ENCODE data around the gene RIOK2.

The RIOK2 gene

DNA sequence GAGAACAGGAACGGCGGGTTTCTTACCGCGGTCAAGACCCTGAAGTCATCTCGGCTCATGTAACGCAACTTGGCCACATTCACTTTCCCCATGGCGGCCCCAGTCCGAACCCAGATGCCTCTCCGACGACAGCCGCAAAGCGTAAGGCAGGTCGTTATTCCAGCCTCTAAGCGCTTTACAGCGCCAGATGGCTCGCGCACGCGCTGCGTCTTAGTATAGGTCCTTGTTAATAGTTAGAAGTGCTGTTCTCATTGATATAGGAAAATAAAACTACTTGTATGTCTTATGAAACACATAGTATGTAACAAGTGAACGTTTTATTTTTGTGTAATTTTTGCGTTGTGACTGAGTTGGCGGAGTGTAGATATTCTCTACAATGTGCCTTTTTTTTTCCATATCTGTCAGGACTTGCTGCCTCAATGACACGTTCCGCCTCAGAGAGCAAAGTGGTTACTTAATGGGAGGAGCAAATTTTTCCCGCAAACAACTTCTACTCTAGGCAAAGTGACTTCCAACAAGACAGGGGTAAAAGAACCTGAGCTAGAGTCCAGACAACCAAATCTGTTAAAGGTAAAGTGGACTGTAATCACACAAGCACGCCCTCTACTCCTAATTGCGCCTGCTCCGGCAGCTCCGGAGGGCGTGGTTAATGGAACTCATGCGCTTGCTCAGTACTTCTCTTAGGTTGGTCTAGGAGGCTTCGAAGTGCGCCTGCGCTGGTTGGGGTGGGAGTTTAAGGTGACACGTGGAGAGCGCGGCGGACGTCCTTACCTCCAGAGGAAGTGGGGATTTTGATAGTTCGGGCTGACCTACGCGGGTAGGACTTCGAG lies at the start of gene RIOK2:
Gene RIOK2 (minus strand): TSS at position 148 of the 830 bp plus-strand sequence. CDS start 56 bp downstream, at position 92.
- peaks cover 40% of the 10 kb centered on the region for H3K36me3 Mint-ChIP-seq (ENCODE audit: low read depth)
- H3K4me1 Mint-ChIP-seq (ENCODE audit: low read depth) = peaks cover 35% of the 10 kb centered on the region
- H3K27me3 Mint-ChIP-seq = no peaks in the 10 kb centered on the region
- peak within 1 kb of the TSS; percentile 91 for H3K4me3 Mint-ChIP-seq
- H3K9me3 Mint-ChIP-seq = peaks cover 5% of the 10 kb centered on the region
- peak within 1 kb of the TSS; percentile 100 for H3K27ac Mint-ChIP-seq

DNA sequence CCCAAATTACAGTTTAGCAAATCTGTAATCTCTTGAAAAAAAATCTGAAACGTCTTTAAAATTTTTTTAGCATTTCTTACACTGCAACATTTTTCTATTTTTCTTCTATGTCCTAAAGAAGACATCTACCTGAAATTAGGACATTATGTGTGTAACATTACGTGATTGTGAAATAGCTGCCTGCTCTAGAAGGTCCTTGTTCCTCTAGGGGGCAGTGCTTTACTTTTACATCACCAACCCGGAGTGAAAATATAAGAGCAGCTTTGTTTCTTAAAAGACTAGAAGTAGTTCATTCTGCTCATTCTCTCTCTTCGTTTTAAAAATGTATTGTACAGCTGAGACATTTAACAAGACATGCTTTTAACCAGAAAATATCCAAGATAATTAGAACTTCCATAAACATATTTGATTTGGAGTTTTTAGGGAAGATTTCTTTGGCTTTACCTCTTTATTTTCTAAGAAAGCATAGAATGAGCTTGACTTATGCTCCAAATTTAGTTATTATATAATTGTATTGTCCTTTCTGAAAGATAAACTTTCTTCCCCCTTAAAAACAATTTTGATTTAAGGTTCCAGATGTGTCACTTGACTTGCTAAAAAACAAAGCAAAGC lies 48.1 kb upstream of the RIOK2 start:
- H3K27ac Mint-ChIP-seq = no peak overlapping the region
- no peaks in the 10 kb centered on the region for H3K27me3 Mint-ChIP-seq
- no peaks in the 10 kb centered on the region for H3K36me3 Mint-ChIP-seq (ENCODE audit: low read depth)
- no peaks in the 10 kb centered on the region for H3K9me3 Mint-ChIP-seq
- H3K4me3 Mint-ChIP-seq = no peak overlapping the region
- H3K4me1 Mint-ChIP-seq (ENCODE audit: low read depth) = no peaks in the 10 kb centered on the region

DNA sequence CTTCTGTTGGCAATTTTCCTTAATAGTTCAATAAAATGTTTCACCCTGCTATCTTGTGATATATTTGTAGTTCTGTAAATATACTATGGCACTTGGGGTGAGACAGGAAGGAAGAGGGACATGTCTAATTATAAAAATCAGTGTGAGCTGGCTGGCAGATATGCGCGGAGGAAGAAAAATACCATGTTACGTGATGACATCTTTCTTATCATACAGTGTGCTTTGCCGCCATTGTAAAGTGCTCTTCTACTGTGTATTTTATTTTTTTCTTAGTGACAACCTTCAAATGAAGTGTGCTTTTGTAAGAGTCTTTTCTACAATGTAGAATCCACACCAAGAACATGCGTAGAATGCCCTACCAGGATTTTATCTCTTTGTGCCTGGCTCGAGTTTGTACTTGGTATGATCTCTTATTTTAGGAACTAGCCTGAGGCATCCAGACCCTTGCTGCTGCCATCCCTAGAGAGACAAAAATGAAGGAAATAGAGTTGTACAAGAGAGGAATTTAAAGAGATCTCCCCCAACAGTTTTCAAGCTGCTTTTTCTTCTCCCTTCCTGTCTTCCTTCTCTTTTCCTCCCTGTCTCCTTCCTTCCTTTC lies 46.7 kb upstream of the RIOK2 start:
- Mint-ChIP-seq H3K36me3 (ENCODE audit: low read depth) (no peaks in the 10 kb centered on the region), H3K4me1 (ENCODE audit: low read depth) (no peaks in the 10 kb centered on the region), H3K27ac (no peak overlapping the region), H3K9me3 (no peaks in the 10 kb centered on the region), H3K27me3 (no peaks in the 10 kb centered on the region), H3K4me3 (no peak overlapping the region)

DNA sequence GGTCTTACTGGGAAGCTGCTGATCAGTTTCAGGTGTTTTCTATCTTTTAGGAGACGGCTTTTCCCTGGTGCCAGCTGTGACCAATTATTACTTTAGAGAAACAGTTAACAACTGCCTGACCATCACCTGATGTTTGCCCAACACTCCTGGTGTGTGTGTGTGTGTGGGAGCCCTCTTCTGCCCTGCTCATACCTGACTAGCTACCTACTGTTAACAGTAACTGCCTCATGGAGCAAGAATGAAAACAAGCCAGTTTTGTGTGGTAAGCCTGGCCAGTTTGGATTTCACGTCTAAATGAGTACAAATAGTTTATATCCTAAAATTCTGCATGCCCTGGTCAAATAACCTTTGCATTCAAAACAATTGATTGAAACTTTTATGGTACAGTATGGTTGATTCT lies 46.1 kb upstream of the RIOK2 start:
- Mint-ChIP-seq H3K4me3 (no peak overlapping the region), H3K9me3 (no peaks in the 10 kb centered on the region), H3K27me3 (no peaks in the 10 kb centered on the region), H3K27ac (no peak overlapping the region), H3K36me3 (ENCODE audit: low read depth) (no peaks in the 10 kb centered on the region), H3K4me1 (ENCODE audit: low read depth) (no peaks in the 10 kb centered on the region)

DNA sequence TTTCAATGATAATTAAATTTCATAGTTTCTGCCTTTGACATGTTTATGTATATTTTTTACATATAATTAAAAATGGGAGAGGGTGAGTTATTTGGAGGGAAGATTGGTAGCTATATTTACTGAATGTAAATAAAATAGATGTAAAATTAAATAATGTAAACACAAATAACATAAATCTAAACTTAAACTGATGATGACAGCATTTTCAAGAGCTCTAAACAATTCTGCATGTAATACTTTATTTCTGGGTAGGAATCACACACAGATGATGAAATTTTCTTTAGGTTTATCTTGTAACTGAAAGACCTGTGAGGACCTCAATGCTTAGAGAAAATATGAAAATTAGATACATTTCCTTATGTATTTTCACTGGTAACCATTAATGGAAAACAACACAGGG lies 42.2 kb upstream of the RIOK2 start:
- Mint-ChIP-seq H3K27me3 (no peaks in the 10 kb centered on the region), H3K27ac (no peak overlapping the region), H3K36me3 (ENCODE audit: low read depth) (no peaks in the 10 kb centered on the region), H3K4me3 (no peak overlapping the region), H3K9me3 (no peaks in the 10 kb centered on the region), H3K4me1 (ENCODE audit: low read depth) (no peaks in the 10 kb centered on the region)

DNA sequence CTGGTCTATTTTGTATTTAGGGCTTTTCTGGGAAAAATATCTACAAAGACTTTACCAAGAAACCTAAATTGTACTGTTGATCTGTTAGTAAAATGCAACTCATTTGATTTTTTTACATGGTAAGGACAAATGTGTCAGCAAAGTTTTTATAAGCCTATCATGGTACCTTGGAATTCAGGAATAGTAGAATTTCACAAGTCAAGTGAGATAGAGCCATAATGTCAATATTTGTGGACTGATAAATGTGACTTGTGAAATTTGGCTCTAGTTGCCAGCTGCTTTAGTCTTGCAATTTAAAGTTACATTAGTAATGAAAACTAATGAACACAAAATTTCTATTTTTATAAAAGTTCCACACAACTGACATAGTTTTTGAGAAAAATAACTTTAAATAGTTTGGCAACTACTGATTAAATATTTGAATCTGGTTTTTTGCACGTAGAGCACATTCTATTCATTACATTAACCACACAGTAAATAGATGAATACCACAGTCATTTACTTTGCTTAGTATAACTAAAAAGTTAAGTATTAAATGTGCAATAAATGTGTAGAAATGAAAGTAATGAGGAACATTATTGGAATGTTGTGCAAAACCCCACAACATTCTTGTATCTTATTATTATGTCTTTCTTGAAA lies 41.2 kb upstream of the RIOK2 start:
- Mint-ChIP-seq H3K36me3 (ENCODE audit: low read depth) (no peaks in the 10 kb centered on the region), H3K27me3 (no peaks in the 10 kb centered on the region), H3K4me3 (no peak overlapping the region), H3K4me1 (ENCODE audit: low read depth) (no peaks in the 10 kb centered on the region), H3K27ac (no peak overlapping the region), H3K9me3 (no peaks in the 10 kb centered on the region)

DNA sequence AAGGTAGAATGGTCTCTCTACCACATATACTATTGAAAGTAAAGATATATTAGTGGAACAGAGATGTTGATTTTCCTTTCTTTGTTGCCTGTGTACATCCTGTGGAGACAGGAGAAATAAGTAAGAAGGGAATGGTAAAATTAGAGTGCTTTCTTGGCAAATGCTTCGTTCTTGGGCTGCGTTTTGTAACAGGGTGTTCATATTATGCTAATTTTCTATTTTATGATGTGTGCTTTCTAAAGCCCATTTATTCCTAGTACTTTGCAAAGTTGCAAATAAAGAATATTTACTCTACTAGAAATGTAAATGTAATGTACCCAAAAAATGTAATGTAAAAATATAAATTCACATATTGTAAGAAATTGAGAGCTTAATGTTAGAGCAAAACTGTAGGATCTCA lies 40.5 kb upstream of the RIOK2 start:
- no peaks in the 10 kb centered on the region for H3K9me3 Mint-ChIP-seq
- H3K27me3 Mint-ChIP-seq = no peaks in the 10 kb centered on the region
- H3K4me3 Mint-ChIP-seq = no peak overlapping the region
- no peak overlapping the region for H3K27ac Mint-ChIP-seq
- no peaks in the 10 kb centered on the region for H3K36me3 Mint-ChIP-seq (ENCODE audit: low read depth)
- no peaks in the 10 kb centered on the region for H3K4me1 Mint-ChIP-seq (ENCODE audit: low read depth)

DNA sequence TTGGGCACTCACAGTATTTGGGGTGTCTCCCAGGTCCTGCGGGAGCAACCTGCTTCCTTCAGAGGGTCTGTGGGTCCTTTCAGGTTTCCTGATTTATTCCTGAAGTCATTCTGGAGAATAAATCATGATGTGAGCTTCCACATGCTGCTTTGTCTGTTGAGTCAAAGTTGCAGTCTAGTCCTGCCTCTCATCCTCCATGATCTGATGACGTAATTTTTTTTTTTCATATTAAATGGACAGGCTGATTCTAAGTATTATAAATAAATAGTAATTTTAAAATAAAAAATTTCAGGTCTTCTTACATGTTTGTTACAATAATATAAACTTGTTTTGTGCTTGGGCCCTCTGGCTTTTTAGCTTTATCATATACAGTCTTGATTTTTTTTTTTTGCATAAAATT lies 26.3 kb upstream of the RIOK2 start:
- peaks cover 5% of the 10 kb centered on the region for H3K27me3 Mint-ChIP-seq
- H3K36me3 Mint-ChIP-seq (ENCODE audit: low read depth) = peaks cover 7% of the 10 kb centered on the region
- no peak overlapping the region for H3K27ac Mint-ChIP-seq
- H3K9me3 Mint-ChIP-seq = peaks cover 13% of the 10 kb centered on the region
- H3K4me3 Mint-ChIP-seq = no peak overlapping the region
- H3K4me1 Mint-ChIP-seq (ENCODE audit: low read depth) = no peaks in the 10 kb centered on the region

DNA sequence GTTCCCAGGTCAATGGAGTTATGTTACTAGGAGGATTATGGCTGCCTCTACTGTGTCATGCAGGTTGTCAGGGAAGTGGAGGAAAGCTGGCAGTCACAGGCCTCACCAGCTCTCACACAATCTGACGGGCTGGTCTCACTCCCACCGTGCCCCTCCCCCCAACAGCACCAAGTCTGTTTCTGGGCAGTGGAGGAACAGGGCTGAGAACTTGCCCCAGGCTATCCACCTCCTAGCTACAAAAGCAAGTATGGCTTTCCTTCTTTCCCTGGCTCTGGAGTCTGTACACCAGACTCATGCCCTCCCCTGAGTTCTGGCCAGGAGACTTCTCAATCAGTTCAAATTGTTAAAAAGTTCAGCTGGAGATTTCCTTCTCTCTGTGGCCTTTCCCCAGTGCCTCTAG lies 25.7 kb upstream of the RIOK2 start:
- Mint-ChIP-seq H3K27ac (no peak overlapping the region), H3K36me3 (ENCODE audit: low read depth) (peaks cover 4% of the 10 kb centered on the region)

DNA sequence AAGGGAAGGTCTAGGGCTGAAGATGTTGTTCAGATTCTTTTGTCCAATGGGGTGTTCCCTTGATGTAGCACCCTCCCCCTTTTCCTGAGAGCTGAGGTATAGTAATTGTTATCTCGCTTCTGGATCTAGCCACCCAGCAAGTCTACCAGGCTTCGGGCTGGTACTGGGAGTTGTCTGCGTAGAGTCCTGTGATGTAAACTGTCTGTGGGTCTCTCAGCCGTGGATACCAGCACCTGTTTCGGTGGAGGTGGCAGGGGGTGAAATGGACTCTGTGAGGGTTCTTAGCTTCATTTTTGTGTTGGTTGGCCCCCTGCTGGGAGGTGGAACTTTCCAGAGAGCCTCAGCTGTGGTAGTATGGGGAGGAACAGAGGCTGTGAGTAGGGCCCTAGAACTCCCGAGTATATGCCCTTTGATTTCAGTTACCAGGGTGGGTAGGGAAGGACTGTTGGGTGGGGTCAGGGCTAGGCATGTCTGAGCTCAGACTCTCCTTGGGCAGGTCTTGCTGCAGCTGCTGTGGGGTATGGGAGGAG lies 25.2 kb upstream of the RIOK2 start:
- Mint-ChIP-seq H3K27ac (no peak overlapping the region), H3K4me3 (no peak overlapping the region), H3K9me3 (peaks cover 7% of the 10 kb centered on the region), H3K4me1 (ENCODE audit: low read depth) (no peaks in the 10 kb centered on the region), H3K36me3 (ENCODE audit: low read depth) (no peaks in the 10 kb centered on the region), H3K27me3 (peaks cover 5% of the 10 kb centered on the region)

More for the DNA sequence above, 25.7 kb upstream of the RIOK2 start:
- H3K9me3 Mint-ChIP-seq = peaks cover 9% of the 10 kb centered on the region
- H3K27me3 Mint-ChIP-seq = peaks cover 5% of the 10 kb centered on the region
- H3K4me1 Mint-ChIP-seq (ENCODE audit: low read depth) = no peaks in the 10 kb centered on the region
- H3K4me3 Mint-ChIP-seq = no peak overlapping the region

DNA sequence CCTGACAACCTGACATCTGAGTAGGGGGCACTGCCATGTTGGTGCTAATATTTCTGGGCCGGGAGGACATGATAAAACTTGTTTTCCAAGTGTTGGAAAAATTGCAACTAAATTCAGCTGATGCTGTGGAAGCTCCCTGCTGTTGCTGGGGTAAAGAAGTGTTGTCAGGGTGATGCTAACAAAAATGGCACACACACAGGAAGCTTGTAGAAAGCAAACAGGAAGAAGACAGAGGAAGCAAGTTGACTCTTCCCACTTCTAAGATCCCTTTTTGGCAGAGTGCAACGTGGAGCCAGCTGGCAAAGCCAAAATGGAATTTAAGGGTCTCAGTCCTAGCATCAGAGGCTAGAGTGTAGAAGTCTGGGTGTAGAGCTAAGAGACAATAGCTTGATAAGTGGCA lies 11.3 kb upstream of the RIOK2 start:
- no peaks in the 10 kb centered on the region for H3K36me3 Mint-ChIP-seq (ENCODE audit: low read depth)
- peaks cover 5% of the 10 kb centered on the region for H3K4me1 Mint-ChIP-seq (ENCODE audit: low read depth)
- peaks cover 11% of the 10 kb centered on the region for H3K9me3 Mint-ChIP-seq
- no peaks in the 10 kb centered on the region for H3K27me3 Mint-ChIP-seq
- H3K27ac Mint-ChIP-seq = no peak overlapping the region
- H3K4me3 Mint-ChIP-seq = no peak overlapping the region

DNA sequence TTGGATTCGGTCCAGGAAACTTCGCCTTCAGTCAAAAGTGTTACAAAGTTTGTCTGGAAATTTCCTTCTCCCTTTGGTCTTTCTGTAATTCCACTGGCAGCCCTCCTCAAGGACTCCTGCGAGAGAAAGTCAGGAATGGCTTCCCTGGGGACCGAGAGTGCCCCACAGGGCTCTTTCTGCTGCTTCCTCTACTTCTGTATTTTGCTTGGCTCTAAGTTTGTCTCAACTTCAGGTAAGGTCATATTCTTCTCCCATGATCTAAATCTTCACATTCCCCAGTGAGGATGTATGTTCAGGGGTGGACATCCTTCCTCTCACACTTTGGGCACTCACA lies 10.3 kb upstream of the RIOK2 start:
- Mint-ChIP-seq H3K36me3 (ENCODE audit: low read depth) (no peaks in the 10 kb centered on the region), H3K4me3 (no peak overlapping the region), H3K27me3 (no peaks in the 10 kb centered on the region), H3K9me3 (peaks cover 11% of the 10 kb centered on the region), H3K4me1 (ENCODE audit: low read depth) (peaks cover 5% of the 10 kb centered on the region), H3K27ac (no peak overlapping the region)

DNA sequence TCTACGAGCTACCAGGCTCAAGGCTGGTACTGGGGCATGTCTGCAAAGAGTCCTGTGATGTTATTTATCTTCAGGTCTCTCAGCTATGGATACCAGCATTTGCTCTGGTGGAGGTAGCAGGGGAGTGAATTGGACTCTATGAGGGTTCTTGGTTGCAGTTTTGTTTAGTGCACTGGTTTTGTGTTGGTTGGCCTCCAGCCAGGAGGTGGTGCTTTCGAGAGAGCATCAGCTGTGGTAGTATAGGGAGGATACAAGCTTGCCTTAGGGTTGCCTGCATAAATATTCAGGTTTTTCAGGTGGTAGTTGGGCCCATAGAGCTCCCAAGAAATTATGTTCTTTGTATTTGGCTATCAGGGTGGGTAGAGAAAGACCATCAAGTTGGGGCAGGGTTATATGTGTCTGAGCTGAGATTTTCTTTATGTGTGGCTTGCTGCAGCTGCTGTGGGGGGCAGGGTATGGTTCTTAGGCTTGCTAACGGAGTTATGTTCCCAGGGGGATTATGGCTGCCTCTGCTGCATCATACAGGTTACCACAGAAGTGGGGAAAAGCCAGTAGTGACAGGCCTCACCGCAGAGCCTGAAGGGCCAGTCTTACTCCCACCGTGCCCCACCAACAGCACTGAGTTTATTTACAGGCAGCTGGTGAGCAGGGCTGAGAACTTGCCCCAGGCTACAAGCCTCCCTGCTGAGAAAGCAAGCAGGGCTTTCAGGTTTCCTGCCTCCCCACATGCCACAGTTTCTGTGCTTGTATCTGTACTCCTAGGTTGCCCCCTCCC lies 9.7 kb upstream of the RIOK2 start:
- Mint-ChIP-seq H3K9me3 (peaks cover 11% of the 10 kb centered on the region), H3K36me3 (ENCODE audit: low read depth) (no peaks in the 10 kb centered on the region), H3K27ac (no peak overlapping the region), H3K4me3 (no peak overlapping the region), H3K4me1 (ENCODE audit: low read depth) (peaks cover 5% of the 10 kb centered on the region), H3K27me3 (no peaks in the 10 kb centered on the region)

DNA sequence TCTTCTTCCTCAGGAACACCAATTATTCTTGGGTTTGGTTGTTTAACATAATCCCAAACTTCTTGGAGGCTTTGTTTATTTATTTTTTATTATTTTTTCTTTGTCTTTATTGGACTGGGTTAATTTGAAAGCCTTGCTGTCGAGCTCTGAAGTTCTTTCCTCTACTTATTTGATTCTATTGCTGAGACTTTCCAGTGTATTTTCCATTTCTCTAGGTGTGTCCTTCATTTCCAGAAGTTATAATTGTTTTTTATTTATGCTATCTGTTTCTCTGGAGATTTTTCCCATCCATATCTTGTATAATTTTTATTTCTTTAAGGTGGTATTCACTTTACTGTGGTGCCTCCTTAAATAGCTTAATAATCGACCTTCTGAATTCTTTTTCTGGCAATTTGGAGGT lies 8.8 kb upstream of the RIOK2 start:
- Mint-ChIP-seq H3K9me3 (peaks cover 11% of the 10 kb centered on the region), H3K36me3 (ENCODE audit: low read depth) (no peaks in the 10 kb centered on the region), H3K4me3 (no peak overlapping the region), H3K27ac (no peak overlapping the region), H3K4me1 (ENCODE audit: low read depth) (peaks cover 5% of the 10 kb centered on the region), H3K27me3 (no peaks in the 10 kb centered on the region)

Measured in stimulated activated naive CD8-positive, alpha-beta T cell treated with anti-CD3 and anti-CD28 coated beads, Interleukin-15, Interleukin-2, amounts not matched to agents 100 ng/mL and 50 ng/mL, for 24 hours (primary cell).